ENCODE measurements around the gene DCST1. TPM values are rescaled to one million over a fixed set of nuclear protein-coding genes. Genes with fewer than 3 reads are reported as not detected.

The DCST1 gene
- total and polyA plus RNA-seq, 8 donors: 0.57 to 0.87 (median 0.79) TPM; not detected in 2

DNA sequence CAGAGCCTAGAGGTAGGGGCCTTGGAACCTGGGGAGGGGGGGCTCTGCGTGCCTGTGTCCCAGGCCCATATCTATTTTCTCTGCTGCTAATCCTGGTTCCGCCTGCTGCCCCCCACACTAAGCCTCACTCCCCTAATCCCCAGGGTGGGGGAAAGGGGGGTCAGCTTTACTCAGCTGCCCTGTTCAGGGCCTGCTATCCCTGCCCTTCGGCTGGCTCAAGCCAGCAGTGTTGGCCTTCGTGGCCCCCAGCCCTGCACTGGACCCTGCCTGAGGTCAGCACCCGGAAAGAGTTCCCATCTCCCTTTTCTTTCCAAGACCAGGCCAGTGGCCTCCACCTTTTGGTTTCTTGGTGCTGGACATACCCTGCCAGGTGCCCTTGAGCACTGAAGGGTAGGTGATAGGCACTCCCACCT lies 22.6 kb upstream of the DCST1 start:
- ATAC-seq (no peak), DNase-seq (no peak)
- H3K27ac ChIP-seq: peak overlapping the region in 1 of 2 donors; percentile 95
- H3K4me3 ChIP-seq: peak overlapping the region in 1 of 2 donors; percentile 96
- H3K4me1 ChIP-seq: peaks cover 30 to 97% of the 10 kb centered on the region in 2 donors
- H3K36me3 ChIP-seq: peaks cover 0 to 33% of the 10 kb centered on the region in 2 donors
- no peaks in the 10 kb centered on the region for H3K27me3 ChIP-seq
- TF ChIP-seq, protein P1, sequence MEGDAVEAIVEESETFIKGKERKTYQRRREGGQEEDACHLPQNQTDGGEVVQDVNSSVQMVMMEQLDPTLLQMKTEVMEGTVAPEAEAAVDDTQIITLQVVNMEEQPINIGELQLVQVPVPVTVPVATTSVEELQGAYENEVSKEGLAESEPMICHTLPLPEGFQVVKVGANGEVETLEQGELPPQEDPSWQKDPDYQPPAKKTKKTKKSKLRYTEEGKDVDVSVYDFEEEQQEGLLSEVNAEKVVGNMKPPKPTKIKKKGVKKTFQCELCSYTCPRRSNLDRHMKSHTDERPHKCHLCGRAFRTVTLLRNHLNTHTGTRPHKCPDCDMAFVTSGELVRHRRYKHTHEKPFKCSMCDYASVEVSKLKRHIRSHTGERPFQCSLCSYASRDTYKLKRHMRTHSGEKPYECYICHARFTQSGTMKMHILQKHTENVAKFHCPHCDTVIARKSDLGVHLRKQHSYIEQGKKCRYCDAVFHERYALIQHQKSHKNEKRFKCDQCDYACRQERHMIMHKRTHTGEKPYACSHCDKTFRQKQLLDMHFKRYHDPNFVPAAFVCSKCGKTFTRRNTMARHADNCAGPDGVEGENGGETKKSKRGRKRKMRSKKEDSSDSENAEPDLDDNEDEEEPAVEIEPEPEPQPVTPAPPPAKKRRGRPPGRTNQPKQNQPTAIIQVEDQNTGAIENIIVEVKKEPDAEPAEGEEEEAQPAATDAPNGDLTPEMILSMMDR (IDR thresholded peaks at IDR 0.05): no peak
- no peaks in the 10 kb centered on the region for H3K9me3 ChIP-seq
- intact Hi-C loops (cut with DNase I): no loop called here

DNA sequence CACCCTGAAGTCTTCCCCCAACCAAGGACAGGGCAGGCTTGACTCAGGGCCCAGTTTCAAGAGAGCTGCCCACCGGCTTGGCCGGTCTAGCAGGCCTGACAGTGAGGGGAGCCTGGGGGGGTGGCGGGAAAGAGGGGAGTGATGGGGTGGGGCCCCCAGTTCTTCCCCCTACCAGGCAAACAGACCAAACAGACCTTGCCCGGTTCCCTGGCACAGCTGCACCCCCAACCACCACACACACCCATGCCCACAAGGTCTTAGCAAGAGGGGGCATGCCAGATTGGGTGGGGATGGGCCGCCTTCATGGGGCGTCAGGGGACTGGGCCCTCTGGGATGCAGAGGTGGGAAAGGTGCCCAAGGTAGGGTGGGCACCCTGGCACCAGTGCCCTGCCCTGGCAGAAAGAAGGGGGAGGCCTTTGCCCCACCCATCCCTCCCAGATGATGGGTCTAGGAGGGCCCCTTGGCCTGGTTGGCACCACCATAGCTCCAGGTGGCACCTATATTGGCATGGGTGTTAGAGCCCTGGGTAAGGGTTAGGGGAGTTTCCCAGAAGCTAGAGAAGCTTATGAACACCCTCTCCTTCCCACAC lies 22.1 kb upstream of the DCST1 start:
- Histone ChIP-seq H3K27me3 (no peaks in the 10 kb centered on the region), H3K4me3 (peak overlapping the region in 1 of 2 donors; percentile 96), H3K4me1 (peaks cover 25 to 97% of the 10 kb centered on the region in 2 donors), H3K9me3 (no peaks in the 10 kb centered on the region), H3K36me3 (peaks cover 0 to 38% of the 10 kb centered on the region in 2 donors), H3K27ac (peak overlapping the region; percentile 39 to 95)
- DNase-seq: peak in 1 of 4 donors; percentile 63
- ATAC-seq: no peak
- TF ChIP-seq, protein P1 (IDR thresholded peaks at IDR 0.05): no peak
- intact Hi-C loops (cut with DNase I): no loop called here

DNA sequence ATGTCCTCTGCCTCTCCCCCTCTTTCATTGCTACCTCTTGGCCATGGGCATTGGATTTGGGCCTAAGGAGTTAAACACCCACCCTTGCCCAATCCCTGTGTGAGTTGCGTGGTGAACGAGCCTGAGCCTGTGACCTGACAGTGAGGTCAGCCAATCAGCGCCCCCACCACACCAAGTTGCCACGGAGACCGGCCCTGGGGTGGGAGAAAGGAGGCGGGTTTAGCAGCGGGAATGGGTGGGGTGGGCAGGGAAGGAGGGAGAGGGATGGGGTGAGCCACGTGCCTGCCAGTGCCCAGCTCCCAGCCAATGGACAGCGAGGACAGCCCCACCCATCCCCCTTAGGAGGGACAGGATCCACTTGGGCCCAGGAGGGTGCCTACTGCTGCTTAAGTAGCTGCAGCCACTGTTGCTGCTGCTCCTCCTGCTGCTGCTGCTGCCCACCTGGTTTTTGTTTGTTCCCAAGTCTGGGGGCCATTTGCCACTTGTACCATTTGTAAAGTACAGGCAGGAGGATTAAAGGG lies 21.5 kb upstream of the DCST1 start:
- Histone ChIP-seq H3K9me3 (no peaks in the 10 kb centered on the region), H3K36me3 (peaks cover 0 to 44% of the 10 kb centered on the region in 2 donors), H3K27ac (peak overlapping the region; percentile 39 to 95), H3K4me1 (peaks cover 29 to 97% of the 10 kb centered on the region in 2 donors), H3K27me3 (no peaks in the 10 kb centered on the region), H3K4me3 (no peak overlapping the region)
- intact Hi-C loops (cut with DNase I): no loop called here
- peak; percentile 75 for ATAC-seq
- DNase-seq: peak in 2 of 4 donors; percentile 80 to 86
- TF ChIP-seq, protein P1 (IDR thresholded peaks at IDR 0.05): no peak

DNA sequence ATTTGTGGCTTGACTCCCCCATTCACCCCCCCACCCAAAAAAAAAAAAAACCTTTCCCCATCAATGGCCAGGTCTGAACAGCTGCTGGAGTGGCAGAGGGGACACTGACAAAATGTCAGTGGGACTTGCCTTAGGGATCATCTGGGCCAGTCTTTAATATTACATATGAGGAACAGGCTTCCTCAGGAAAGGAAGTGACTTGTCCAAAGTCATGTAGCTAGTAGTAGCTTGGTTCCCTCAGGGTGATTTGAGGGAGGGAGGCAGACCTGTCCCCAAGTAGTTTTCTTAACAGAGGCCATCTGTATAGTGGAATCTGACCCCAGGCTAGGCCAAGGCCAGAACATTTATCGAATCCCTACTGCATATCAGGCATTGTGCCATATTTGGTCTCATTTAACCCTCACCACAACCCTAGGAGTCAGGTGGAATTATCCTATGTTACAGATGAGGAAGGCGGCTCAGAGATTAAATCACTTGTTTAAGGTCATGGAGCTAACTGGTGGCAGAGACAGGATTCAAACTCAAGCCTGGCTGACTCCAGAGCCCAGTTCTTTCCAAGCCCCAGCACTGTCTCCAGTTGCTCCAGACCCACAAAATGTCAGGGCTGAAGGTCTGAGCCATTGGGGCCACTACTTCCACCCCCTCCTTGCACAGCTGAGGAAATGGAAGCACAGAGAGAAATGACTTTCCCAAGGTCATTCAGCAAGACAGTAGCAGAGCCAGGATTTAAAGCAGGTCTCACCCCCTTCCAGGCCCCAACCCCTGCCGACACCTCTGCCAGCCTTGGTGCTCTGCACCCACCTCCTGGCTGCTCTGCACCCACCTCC lies 20.6 kb upstream of the DCST1 start:
- H3K4me1 ChIP-seq: peaks cover 30 to 97% of the 10 kb centered on the region in 2 donors
- no peaks in the 10 kb centered on the region for H3K27me3 ChIP-seq
- intact Hi-C loops (cut with DNase I): no loop called here
- H3K4me3 ChIP-seq: no peak overlapping the region
- H3K9me3 ChIP-seq: no peaks in the 10 kb centered on the region
- DNase-seq: no peak
- peaks cover 0 to 50% of the 10 kb centered on the region in 2 donors for H3K36me3 ChIP-seq
- H3K27ac ChIP-seq: peak overlapping the region; percentile 39 to 95
- TF ChIP-seq, protein P1 (IDR thresholded peaks at IDR 0.05): no peak
- ATAC-seq: no peak

DNA sequence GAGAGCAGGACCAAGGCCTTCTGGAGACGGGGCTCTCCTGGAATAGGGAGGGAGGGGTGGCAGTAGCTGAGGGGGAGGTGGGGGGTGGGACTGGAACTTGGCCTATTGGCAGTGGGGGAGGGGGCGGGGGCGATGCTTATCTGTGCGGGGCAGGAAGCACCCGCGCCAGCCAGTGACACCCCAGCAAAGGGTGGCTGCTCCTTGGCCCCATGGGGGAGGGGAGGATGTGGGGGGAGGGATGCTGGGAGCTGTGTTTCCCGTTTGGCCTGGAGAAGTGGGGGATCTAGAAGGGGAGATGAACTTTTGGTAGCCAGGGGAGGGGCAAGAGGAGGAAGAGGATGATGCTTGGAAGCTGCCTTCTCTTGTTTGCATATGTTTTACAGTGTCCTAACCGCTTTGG lies 20.0 kb upstream of the DCST1 start:
- TF ChIP-seq, protein P1 (IDR thresholded peaks at IDR 0.05): no peak
- Histone ChIP-seq H3K9me3 (no peaks in the 10 kb centered on the region), H3K4me1 (peaks cover 29 to 99% of the 10 kb centered on the region in 2 donors), H3K27ac (peak overlapping the region in 1 of 2 donors; percentile 95), H3K4me3 (no peak overlapping the region), H3K36me3 (peaks cover 0 to 56% of the 10 kb centered on the region in 2 donors), H3K27me3 (no peaks in the 10 kb centered on the region)
- no peak for ATAC-seq
- intact Hi-C loops (cut with DNase I): no loop called here
- DNase-seq: no peak
